Measurements from ENCODE around the gene TTLL4. TPM values are rescaled to one million over a fixed set of nuclear protein-coding genes. Genes with fewer than 3 reads are reported as not detected.
A peak's percentile ranks its signal among the peaks of the same experiment; 100 is the strongest.

Gene TTLL4
- total and polyA plus RNA-seq, 2 experiments from 2014 or later, result 53.5 to 77.8 TPM

DNA sequence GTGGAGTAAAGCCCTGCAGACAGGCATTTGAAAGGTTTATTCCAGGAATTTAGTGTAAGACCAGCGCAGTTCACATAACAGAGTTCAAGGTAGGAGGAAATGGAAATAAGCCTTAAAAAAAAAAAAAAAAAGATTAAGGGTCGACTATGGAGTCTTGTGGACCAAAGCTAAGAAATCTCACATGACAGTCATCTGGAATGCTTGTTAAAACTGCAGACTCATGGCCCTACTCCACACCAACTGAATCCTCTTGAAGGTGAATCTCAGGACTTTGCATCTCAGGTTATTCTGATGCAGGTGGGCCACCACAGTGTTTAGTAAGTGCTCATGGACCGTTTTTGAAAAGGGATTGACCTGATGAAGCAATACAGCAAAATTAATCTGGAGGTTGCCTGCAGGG lies 8.8 kb downstream of the TTLL4 start:
- Histone ChIP-seq H3K27me3 (ENCODE audit: insufficient read depth) (no peaks in the 10 kb centered on the region), H3K36me3 (ENCODE audit: insufficient read depth) (no peaks in the 10 kb centered on the region), H3K4me1 (ENCODE audit: insufficient read depth) (peaks cover 44% of the 10 kb centered on the region), H3K9me2 (ENCODE audit: insufficient read depth) (no peaks in the 10 kb centered on the region), H2AFZ (no peak overlapping the region), H3K27ac (ENCODE audit: low read depth) (peak overlapping the region; percentile 70), H3F3A (replicated peaks; ENCODE audit: low read depth) (peaks cover 5% of the 10 kb centered on the region; the same call in 1 of the 2 replicates), H3K79me2 (replicated peaks; ENCODE audit: insufficient read depth) (peaks cover 95% of the 10 kb centered on the region), H4K20me1 (replicated peaks; ENCODE audit: insufficient read depth) (peaks cover 28% of the 10 kb centered on the region), H3K4me3 (no peak overlapping the region), H3K4me2 (no peak overlapping the region)
- peaks cover 23% of the 10 kb centered on the region for H3K36me3 Mint-ChIP-seq (ENCODE audit: low read depth)
- ATAC-seq, result no peak
- H3K27ac Mint-ChIP-seq, result peak overlapping the region; percentile 61
- H3K4me1 Mint-ChIP-seq, result peaks cover 30% of the 10 kb centered on the region
- DNase-seq (ENCODE audit: low spot score), result no peak
- peaks cover 2% of the 10 kb centered on the region for H3K27me3 Mint-ChIP-seq (ENCODE audit: insufficient read depth, low read depth, poor library complexity)
- TF ChIP-seq, protein P1, sequence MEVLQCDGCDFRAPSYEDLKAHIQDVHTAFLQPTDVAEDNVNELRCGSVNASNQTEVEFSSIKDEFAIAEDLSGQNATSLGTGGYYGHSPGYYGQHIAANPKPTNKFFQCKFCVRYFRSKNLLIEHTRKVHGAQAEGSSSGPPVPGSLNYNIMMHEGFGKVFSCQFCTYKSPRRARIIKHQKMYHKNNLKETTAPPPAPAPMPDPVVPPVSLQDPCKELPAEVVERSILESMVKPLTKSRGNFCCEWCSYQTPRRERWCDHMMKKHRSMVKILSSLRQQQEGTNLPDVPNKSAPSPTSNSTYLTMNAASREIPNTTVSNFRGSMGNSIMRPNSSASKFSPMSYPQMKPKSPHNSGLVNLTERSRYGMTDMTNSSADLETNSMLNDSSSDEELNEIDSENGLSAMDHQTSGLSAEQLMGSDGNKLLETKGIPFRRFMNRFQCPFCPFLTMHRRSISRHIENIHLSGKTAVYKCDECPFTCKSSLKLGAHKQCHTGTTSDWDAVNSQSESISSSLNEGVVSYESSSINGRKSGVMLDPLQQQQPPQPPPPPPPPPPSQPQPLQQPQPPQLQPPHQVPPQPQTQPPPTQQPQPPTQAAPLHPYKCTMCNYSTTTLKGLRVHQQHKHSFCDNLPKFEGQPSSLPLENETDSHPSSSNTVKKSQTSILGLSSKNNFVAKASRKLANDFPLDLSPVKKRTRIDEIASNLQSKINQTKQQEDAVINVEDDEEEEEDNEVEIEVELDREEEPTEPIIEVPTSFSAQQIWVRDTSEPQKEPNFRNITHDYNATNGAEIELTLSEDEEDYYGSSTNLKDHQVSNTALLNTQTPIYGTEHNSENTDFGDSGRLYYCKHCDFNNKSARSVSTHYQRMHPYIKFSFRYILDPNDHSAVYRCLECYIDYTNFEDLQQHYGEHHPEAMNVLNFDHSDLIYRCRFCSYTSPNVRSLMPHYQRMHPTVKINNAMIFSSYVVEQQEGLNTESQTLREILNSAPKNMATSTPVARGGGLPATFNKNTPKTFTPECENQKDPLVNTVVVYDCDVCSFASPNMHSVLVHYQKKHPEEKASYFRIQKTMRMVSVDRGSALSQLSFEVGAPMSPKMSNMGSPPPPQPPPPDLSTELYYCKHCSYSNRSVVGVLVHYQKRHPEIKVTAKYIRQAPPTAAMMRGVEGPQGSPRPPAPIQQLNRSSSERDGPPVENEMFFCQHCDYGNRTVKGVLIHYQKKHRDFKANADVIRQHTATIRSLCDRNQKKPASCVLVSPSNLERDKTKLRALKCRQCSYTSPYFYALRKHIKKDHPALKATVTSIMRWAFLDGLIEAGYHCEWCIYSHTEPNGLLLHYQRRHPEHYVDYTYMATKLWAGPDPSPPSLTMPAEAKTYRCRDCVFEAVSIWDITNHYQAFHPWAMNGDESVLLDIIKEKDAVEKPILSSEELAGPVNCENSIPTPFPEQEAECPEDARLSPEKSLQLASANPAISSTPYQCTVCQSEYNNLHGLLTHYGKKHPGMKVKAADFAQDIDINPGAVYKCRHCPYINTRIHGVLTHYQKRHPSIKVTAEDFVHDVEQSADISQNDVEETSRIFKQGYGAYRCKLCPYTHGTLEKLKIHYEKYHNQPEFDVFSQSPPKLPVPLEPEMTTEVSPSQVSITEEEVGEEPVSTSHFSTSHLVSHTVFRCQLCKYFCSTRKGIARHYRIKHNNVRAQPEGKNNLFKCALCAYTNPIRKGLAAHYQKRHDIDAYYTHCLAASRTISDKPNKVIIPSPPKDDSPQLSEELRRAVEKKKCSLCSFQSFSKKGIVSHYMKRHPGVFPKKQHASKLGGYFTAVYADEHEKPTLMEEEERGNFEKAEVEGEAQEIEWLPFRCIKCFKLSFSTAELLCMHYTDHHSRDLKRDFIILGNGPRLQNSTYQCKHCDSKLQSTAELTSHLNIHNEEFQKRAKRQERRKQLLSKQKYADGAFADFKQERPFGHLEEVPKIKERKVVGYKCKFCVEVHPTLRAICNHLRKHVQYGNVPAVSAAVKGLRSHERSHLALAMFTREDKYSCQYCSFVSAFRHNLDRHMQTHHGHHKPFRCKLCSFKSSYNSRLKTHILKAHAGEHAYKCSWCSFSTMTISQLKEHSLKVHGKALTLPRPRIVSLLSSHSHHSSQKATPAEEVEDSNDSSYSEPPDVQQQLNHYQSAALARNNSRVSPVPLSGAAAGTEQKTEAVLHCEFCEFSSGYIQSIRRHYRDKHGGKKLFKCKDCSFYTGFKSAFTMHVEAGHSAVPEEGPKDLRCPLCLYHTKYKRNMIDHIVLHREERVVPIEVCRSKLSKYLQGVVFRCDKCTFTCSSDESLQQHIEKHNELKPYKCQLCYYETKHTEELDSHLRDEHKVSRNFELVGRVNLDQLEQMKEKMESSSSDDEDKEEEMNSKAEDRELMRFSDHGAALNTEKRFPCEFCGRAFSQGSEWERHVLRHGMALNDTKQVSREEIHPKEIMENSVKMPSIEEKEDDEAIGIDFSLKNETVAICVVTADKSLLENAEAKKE (CRISPR knock-in tag; IDR thresholded peaks at IDR 0.05), result no peak
- TF ChIP-seq POLR2AphosphoS5 (IDR thresholded peaks at IDR 0.05; ENCODE audit: low read depth) (no peak), ZNF331 (CRISPR knock-in tag; IDR thresholded peaks at IDR 0.05; ENCODE audit: low read depth) (no peak), JUNB (IDR thresholded peaks at IDR 0.05; ENCODE audit: unreplicated experiment) (no peak), ZNF114 (CRISPR knock-in tag; IDR thresholded peaks at IDR 0.05) (no peak), STAT1 (IDR thresholded peaks at IDR 0.05; ENCODE audit: unreplicated experiment) (no peak)
- TF ChIP-seq, protein P2, sequence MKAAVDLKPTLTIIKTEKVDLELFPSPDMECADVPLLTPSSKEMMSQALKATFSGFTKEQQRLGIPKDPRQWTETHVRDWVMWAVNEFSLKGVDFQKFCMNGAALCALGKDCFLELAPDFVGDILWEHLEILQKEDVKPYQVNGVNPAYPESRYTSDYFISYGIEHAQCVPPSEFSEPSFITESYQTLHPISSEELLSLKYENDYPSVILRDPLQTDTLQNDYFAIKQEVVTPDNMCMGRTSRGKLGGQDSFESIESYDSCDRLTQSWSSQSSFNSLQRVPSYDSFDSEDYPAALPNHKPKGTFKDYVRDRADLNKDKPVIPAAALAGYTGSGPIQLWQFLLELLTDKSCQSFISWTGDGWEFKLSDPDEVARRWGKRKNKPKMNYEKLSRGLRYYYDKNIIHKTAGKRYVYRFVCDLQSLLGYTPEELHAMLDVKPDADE (IDR thresholded peaks at IDR 0.05), result no peak
- H3K9me3 Mint-ChIP-seq, result no peaks in the 10 kb centered on the region
- H3K4me3 Mint-ChIP-seq, result no peak overlapping the region

All from GM23338 (cell line).